Measurements from ENCODE around the gene COL24A1. TPM values are rescaled to one million over a fixed set of nuclear protein-coding genes. Genes with fewer than 3 reads are reported as not detected.
"Not testable (repeated sequence)": the region's sequence is repeated elsewhere in the genome, so short reads cannot be mapped to it uniquely, and the experiment has no call there.

COL24A1 gene
- total RNA-seq, 1 donor from 2014 or later = 1.1 TPM

- TF ChIP-seq CTCF (IDR thresholded peaks at IDR 0.05) = no peak
- DNase-seq = no peak
- Histone ChIP-seq H3K9me3 (no peaks in the 10 kb centered on the region), H3K4me1 (no peaks in the 10 kb centered on the region), H3K36me3 (no peaks in the 10 kb centered on the region), H3K27me3 (ENCODE audit: low read depth) (no peaks in the 10 kb centered on the region), H3K27ac (no peak overlapping the region), H3K4me3 (no peak overlapping the region)
- ATAC-seq = no peak
- intact Hi-C loops (cut with DNase I) = no loop called here
Observed at GRCh38 chr1:86114816-86115400, 41.7 kb downstream of the COL24A1 start.

- Histone ChIP-seq H3K4me1 (no peaks in the 10 kb centered on the region), H3K36me3 (no peaks in the 10 kb centered on the region), H3K4me3 (no peak overlapping the region), H3K27me3 (ENCODE audit: low read depth) (no peaks in the 10 kb centered on the region), H3K9me3 (no peaks in the 10 kb centered on the region), H3K27ac (no peak overlapping the region)
- intact Hi-C loops (cut with DNase I) = no loop called here
- TF ChIP-seq CTCF (IDR thresholded peaks at IDR 0.05) = no peak
- ATAC-seq (no peak), DNase-seq (no peak)
Observed at GRCh38 chr1:86114236-86114635, 42.3 kb downstream of the COL24A1 start.

GRCh38 chr1:86111590-86111989 lies 45.0 kb downstream of the COL24A1 start:
- H3K27me3 ChIP-seq (ENCODE audit: low read depth); H3K9me3 ChIP-seq; H3K27ac ChIP-seq; DNase-seq; H3K36me3 ChIP-seq; H3K4me1 ChIP-seq; H3K4me3 ChIP-seq; ATAC-seq; intact Hi-C loops (cut with DNase I): not testable (repeated sequence)

- no peaks in the 10 kb centered on the region for H3K9me3 ChIP-seq
- H3K4me1 ChIP-seq = no peaks in the 10 kb centered on the region
- intact Hi-C loops (cut with DNase I) = no loop called here
- no peak overlapping the region for H3K4me3 ChIP-seq
- H3K27ac ChIP-seq = no peak overlapping the region
- TF ChIP-seq CTCF (IDR thresholded peaks at IDR 0.05) = no peak
- no peaks in the 10 kb centered on the region for H3K36me3 ChIP-seq
- DNase-seq (no peak), ATAC-seq (peak in 1 of 2 donors; percentile 35)
- no peaks in the 10 kb centered on the region for H3K27me3 ChIP-seq (ENCODE audit: low read depth)
Observed at GRCh38 chr1:86110451-86111129, 46.0 kb downstream of the COL24A1 start.

- intact Hi-C loops (cut with DNase I) = no loop called here
- no peak for ATAC-seq
- H3K9me3 ChIP-seq = no peaks in the 10 kb centered on the region
Observed at GRCh38 chr1:86105533-86105866, 51.1 kb downstream of the COL24A1 start.

More at GRCh38 chr1:86105533-86105866, 51.1 kb downstream of the COL24A1 start:
- no peak overlapping the region for H3K4me3 ChIP-seq
- no peaks in the 10 kb centered on the region for H3K4me1 ChIP-seq
- no peak overlapping the region for H3K27ac ChIP-seq
- no peaks in the 10 kb centered on the region for H3K36me3 ChIP-seq
- no peak for DNase-seq
- TF ChIP-seq CTCF (IDR thresholded peaks at IDR 0.05) = no peak
- no peaks in the 10 kb centered on the region for H3K27me3 ChIP-seq (ENCODE audit: low read depth)
